H1 (cell line): ENCODE results near the gene RADIL.

Source experiments
- BACH1 ChIP-seq: IDR thresholded peaks from 2 replicates; pipeline ENCODE4 v1.6.1; 2012; ENCODE audit warnings: low read length, improper control_type of control experiment
- CBX5 ChIP-seq: fragments of 300-800, 300-1000 bp; sonication (generic); IDR thresholded peaks from 2 replicates; pipeline ENCODE4 v1.7.1; 2016; ENCODE audit warnings: antibody characterized with exemption, low read length, low read depth
- CEBPB ChIP-seq: IDR thresholded peaks from 2 replicates; pipeline ENCODE4 v1.6.1; 2012; ENCODE audit warnings: low read depth, low read length
- CTCF ChIP-seq, 3 experiments: IDR thresholded peaks; 1 replicate in 2 of 3; 2 replicates in 1 of 3; pipeline versions ENCODE4 v1.5.1 to v1.6.1; 2011; ENCODE audit warnings: low read length in 3 of 3, mild to moderate bottlenecking in 3 of 3, inconsistent platforms in 2 of 3, low read depth in 1 of 3, moderate library complexity in 1 of 3; ENCODE audit not compliant: insufficient read depth in 1 of 3; ENCODE audit errors: control extremely low read depth in 1 of 3
- GABPA ChIP-seq: IDR thresholded peaks from 2 replicates; pipeline ENCODE4 v1.6.1; 2011; ENCODE audit warnings: mild to moderate bottlenecking, low read length, moderate library complexity, borderline replicate concordance; ENCODE audit not compliant: insufficient read depth
- JUN ChIP-seq: IDR thresholded peaks from 2 replicates; pipeline ENCODE4 v1.6.1; 2011; ENCODE audit warnings: low read depth, mild to moderate bottlenecking, improper control_type of control experiment, low read length
- MAFK ChIP-seq: IDR thresholded peaks from 2 replicates; pipeline ENCODE4 v1.6.1; 2012; ENCODE audit warnings: low read depth, mild to moderate bottlenecking, improper control_type of control experiment, low read length
- POLR2AphosphoS5 ChIP-seq: IDR thresholded peaks from 2 replicates; pipeline ENCODE4 v1.6.1; 2011; ENCODE audit warnings: low read depth, low read length
- RXRA ChIP-seq: IDR thresholded peaks from 2 replicates; pipeline ENCODE4 v1.6.1; 2011; ENCODE audit warnings: low read depth, mild to moderate bottlenecking, low read length, moderate library complexity; ENCODE audit not compliant: insufficient read depth
- TAF1 ChIP-seq: IDR thresholded peaks from 2 replicates; pipeline ENCODE4 v1.6.1; 2011; ENCODE audit warnings: mild to moderate bottlenecking, low read depth, low read length
- ZNF274 ChIP-seq: IDR thresholded peaks from 2 replicates; pipeline ENCODE4 v1.7.0; 2012; ENCODE audit warnings: low read length, borderline replicate concordance; ENCODE audit errors: extremely low read depth

GRCh38 chr7:4764402-4765007, 119.0 kb downstream of the RADIL start:
- TF ChIP-seq ZNF274 (no peak), CTCF (IDR thresholded peaks at IDR 0.05; ENCODE audit: control extremely low read depth in 1 of 3, insufficient read depth in 1 of 3, low read depth in 1 of 3, low read length in 3 of 3) (no peak), BACH1 (no peak), RXRA (no peak), CEBPB (no peak), JUN (no peak), TAF1 (no peak), POLR2AphosphoS5 (no peak), GABPA (no peak), CBX5 (no peak), MAFK (no peak)
